ENCODE data around the gene SLC39A7.
"Not testable (repeated sequence)": the region's sequence is repeated elsewhere in the genome, so short reads cannot be mapped to it uniquely, and the experiment has no call there.

The SLC39A7 gene

GRCh38 chr6:33206027-33206863 lies 5.6 kb downstream of the SLC39A7 start:
- peak; percentile 51 for DNase-seq

DNA sequence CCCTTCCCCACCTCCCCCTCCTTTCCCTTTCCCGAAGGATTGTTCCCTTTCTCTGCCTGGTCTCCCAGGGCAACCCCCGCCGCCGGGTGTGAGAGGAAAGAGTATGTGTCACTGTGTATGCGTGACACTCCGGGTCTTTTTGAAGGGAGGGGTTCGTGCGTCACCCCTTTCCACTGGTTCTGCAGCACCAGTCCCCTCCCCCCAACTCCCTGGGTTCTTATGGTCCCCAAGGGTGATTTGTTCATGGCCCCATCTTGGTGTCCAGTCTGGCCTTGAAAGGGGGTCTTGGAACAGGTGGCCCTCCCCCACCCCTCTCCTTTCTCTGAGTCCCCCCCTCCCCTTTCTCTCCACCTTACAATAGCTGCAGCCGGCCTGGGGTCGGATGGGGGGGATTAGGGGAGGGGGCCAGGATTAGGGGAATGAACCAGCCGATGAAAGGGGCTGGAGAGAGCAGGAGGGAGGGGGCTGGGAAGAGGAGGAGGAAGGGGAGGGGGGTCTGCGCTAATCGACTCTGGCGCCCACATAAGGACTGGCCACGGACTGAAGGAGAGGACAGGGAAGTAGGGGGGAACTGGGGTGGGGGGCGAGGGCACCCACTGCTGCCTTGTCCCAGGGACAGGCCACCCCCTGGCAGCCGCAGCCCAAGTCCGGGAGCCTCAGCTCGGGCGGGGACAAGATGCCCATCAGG lies 6.3 kb downstream of the SLC39A7 start:
- peak; percentile 77 for DNase-seq

DNA sequence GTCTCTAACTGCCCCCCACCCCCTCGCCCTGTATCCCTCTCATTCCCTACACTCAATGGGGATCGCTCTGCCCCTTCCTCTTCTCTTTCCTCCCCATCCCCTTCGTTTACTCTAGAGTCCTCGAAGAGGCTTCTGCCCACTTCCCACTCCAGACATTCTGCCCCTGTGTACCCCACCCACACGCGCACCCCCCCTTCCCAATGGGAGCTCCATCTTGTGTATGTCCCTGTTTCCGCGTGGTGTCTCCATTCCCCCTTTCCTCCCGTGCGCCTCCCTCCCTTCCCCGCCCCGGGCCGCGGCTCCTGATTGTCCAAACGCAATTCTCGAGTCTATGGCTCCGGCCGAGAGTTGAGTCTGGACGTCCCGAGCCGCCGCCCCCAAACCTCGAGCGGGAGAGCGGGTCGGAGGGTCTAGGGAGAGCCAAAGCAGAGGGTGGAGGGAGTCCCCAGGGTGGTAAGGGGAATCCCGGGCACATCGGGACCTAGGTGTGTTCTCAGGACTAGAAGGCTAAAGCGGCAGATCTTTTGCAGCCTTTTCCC lies 7.0 kb downstream of the SLC39A7 start:
- DNase-seq: peak; percentile 62

GRCh38 chr6:33208091-33208967 lies 7.7 kb downstream of the SLC39A7 start, which contains the start of gene RING1:
RING1 (plus strand) TSS chr6:33208500; CDS start chr6:33208823, 323 bp downstream.
- DNase-seq: peak; percentile 75

GRCh38 chr6:33209856-33210255 lies 9.2 kb downstream of the SLC39A7 start:
- no peak for DNase-seq

GRCh38 chr6:33211136-33211535 lies 10.5 kb downstream of the SLC39A7 start:
- DNase-seq: no peak

GRCh38 chr6:33211666-33212422 lies 11.2 kb downstream of the SLC39A7 start:
- DNase-seq: no peak

DNA sequence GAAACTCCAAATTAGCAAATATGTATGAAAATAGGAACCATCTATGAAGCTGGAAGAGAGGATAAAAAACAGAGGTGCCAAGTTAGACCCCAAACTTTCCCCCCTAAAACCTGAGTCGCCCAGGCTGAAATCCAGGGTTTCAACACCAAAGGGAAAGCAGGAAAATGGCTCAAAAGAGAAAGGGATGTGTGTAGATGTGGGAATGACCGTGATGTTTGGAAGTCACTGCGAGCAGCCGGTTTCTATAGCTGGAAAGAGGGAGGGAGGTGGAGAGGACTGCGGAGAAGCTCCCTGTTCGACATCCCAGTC lies 12.1 kb downstream of the SLC39A7 start:
- DNase-seq: peak; percentile 32

DNA sequence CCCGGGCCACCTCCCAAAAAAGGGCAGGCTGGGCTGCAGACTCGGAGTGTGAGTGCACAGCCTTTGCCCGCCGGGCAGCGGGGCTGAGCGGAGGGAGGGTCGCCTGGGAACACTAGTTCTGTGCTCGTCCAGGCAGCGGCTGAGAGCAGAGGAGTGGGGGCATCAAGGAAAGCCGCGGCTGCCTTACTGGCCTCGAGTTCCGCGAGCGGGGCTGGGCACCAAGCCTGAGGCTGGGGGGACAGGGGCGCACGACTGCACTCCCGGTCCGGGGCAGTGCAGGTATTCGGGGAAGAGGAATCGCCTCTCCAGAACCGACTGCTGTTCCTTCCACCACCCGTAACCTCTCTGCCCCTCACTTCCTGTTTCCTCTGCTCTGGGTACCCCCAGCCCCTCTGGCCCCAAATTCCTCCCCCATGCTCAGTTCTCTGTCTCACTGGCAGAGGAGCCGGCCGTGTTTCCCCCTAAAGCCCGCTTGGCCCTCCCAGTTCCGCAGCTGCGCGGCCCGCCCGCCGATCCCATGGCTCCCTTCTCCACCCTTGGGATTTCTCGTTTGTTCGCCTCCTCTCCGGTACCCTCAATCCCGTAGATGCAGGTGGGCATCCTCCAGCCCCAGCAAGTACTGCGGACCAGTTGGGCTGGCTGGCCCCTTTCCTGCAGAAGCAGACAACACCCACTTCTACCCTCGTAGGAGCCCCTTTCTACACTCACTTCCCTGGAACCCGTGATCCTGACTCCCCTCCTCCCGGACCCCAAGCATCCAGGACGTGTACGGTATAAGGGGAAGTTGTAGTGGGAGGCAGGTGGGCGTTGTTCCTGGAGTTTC lies 12.7 kb downstream of the SLC39A7 start:
- peak; percentile 34 for DNase-seq

DNA sequence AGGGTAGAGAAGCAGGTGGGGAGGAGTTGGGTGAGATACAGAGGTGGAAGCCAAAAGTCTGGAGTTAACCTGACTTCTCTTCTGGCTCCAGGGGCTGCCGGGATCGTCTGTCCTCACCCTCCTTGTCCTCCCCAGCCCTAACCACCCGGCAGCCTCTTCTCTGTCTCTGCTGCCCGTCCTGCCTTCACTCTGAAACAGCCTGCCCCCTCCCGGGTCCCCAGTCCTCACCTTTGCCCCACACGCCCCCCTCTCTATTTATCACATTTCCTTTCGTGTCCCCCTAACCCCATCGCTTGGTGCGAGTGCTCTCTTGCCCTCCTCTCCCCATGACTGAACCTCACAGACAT lies 13.3 kb downstream of the SLC39A7 start:
- DNase-seq: no peak

DNA sequence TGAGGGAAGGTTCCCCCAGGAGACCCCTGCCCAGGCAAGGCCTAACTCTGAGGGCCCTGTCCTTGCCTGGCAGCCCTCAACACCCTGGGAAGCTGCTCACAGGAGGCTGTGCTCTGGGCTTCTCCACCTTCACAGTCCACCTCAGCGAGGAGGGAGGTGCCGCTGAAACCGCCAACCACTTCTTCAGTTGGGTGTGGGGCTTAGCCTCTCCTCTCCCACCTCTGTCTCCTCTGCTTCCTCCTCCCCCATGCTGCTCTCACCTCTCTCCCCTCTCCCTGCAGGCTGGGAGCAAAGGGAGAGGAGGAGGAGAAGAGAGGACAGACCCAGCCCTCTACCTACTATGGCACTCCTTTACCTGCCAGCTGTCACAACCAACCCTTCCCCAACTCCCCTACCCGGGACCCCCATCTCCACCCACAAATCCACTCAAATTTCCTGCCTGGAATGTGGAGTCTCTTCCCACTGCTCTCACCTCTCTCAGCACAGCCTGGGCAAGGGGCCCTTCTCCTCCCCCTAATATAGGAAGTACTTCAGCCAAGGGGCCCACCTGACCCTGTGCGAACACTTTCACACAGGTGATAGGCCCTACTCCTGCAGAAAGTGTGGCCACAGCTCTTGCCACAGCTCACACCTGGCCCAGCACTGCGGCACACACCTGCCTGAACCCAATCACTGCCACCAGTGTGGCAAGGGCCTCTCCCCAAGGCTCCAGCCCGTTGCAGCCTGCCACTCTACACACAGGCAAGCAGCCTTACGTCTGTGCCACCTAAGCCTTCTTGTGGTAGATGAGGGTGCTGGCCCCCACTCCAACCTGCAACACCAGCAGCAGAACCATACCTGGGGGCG lies 14.8 kb downstream of the SLC39A7 start:
- DNase-seq: no peak

GRCh38 chr6:33216117-33216649 lies 15.5 kb downstream of the SLC39A7 start:
- no peak for DNase-seq

GRCh38 chr6:33217246-33217645 lies 16.6 kb downstream of the SLC39A7 start:
- no peak for DNase-seq

GRCh38 chr6:33217681-33218080 lies 17.0 kb downstream of the SLC39A7 start:
- DNase-seq: no peak

- DNase-seq: not testable (repeated sequence)
Measured at GRCh38 chr6:33226503-33227120, 25.9 kb downstream of the SLC39A7 start.

DNA sequence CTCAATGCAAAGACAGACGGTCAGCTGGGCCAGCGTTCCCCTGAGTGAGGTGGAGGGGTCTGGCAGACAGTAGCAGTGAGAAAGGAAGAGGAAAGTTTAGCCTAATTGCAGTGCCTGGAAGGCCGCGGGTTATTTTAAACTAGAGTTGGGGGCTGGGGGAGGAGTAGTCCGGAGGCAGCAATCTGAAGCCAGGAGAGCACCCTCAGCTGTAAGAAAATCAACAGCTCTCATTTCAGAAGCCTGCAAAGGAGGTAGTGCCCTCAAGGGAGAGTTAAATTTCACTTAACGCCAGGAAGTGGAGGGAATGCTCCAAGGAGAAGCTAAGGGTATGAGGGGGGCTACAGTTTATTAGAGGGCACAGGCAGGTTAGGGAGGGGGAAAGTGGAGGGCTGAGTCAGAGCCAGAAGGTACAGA lies 34.6 kb downstream of the SLC39A7 start:
- DNase-seq: no peak

DNA sequence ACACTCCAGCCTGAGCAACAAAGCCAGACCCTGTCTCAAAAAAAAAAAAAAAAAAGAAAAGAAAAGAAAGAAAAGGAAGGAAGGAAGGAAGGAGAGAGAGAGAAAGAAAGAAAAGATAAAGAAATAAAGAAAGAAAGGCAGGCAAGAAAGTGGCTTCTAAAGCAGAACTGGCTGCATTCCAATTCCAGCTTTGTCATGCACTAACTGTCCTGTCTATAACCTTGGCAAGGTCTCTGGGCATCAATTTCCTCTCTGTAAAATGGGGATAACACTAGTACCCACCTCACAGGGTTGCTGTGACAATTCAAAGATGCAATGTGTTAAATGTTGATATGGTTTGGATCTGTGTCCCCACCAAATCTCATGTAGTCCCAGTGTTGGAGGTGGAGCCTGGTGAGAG lies 35.7 kb downstream of the SLC39A7 start:
- DNase-seq: no peak

DNA sequence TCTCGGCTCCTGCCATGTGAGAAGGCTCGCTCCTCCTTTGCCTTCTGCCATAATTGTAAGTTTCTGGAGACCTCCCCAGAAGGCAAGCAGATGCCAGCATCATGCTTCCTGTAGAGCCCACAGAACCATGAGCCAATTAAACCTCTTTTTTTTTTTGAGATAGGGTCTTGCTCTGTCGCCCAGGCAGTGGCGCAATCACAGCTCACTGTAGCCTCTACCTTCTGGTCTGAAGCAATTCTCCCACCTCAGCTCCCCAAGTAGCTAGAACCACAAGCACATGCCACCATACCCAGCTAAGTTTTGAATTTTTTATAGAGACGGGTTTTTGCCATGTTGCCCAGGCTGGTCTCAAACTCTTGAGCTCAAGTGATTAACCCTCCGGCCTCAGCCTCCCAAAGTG lies 36.2 kb downstream of the SLC39A7 start:
- DNase-seq: no peak

DNA sequence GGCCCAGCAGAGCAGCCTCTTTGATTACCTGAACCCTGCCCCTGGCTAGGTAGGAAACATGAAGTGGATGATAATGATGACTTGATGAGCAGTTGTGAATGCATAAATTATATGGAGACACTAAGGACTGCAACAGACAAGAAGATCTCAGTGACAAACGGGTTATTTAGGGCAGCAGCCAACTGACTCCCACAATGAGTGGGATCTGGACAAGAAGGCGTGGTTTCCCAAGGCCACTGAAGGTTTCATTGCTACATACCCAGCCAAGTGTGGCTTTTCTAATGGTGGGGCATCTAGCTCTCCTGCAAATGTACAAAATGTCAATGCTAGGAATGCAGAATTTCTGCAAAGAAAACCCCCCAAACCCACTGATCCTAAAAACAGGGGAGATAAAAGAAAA lies 37.1 kb downstream of the SLC39A7 start:
- DNase-seq: no peak

- no peak for DNase-seq
Measured at GRCh38 chr6:33241968-33242367, 41.3 kb downstream of the SLC39A7 start.

Data from EL (cell line).